ENCODE results near the gene TNRC6C.

DNA sequence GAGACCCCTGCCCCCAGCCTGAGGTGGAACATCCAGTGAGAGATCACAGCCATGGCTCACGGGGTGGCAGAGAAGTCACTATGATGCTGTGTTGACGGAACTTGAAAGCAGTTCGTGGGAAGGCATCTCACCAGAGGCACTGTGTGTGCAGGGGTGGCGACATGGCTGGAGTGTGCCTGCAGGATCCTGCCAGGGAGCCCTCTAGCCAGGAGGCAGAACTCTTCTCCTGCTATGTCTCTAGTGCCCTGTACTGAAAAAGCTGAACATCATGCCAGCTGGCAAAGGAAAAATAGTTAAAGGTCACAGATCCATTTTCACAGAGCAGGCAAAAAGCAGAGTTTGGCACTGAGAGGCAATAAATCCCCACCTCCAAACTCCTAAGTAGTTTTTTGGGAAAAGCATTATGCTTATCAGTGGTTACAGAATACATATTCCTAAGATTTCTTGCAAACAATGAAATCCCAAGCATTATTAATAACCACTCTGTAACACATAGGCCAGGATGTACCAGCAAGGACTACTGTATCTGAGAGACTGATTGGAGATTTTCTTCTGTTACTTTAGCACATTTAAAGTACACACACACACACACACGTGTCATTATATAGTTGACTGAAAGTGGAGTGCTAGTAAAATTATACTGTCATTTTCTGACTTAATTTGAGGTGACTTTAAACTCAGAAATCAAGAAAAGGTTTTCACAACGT, 36.8 kb downstream of the TNRC6C start:
- TF ChIP-seq, protein P1, sequence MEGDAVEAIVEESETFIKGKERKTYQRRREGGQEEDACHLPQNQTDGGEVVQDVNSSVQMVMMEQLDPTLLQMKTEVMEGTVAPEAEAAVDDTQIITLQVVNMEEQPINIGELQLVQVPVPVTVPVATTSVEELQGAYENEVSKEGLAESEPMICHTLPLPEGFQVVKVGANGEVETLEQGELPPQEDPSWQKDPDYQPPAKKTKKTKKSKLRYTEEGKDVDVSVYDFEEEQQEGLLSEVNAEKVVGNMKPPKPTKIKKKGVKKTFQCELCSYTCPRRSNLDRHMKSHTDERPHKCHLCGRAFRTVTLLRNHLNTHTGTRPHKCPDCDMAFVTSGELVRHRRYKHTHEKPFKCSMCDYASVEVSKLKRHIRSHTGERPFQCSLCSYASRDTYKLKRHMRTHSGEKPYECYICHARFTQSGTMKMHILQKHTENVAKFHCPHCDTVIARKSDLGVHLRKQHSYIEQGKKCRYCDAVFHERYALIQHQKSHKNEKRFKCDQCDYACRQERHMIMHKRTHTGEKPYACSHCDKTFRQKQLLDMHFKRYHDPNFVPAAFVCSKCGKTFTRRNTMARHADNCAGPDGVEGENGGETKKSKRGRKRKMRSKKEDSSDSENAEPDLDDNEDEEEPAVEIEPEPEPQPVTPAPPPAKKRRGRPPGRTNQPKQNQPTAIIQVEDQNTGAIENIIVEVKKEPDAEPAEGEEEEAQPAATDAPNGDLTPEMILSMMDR (optimal IDR thresholded peaks at IDR 0.05 in 1 of 3, IDR thresholded peaks at IDR 0.05 in 1 of 3, conservative IDR thresholded peaks at IDR 0.05 in 1 of 3; ENCODE audit: extremely low read depth in 1 of 3, insufficient read depth in 2 of 3, low read length in 3 of 3), result no peak
- TF ChIP-seq EZH2 (IDR thresholded peaks at IDR 0.05; ENCODE audit: low read length), result no peak

Data from keratinocyte (primary cell).